Measurements from ENCODE around the gene SLC40A1. TPM values are rescaled to one million over a fixed set of nuclear protein-coding genes. Genes with fewer than 3 reads are reported as not detected.
"Not testable (repeated sequence)": the region's sequence is repeated elsewhere in the genome, so short reads cannot be mapped to it uniquely, and the experiment has no call there.

SLC40A1 gene
- total and polyA plus RNA-seq, 2 donors (not counting 1 experiment from before 2014, with no cell fraction given): 17.2 to 97.4 TPM

DNA sequence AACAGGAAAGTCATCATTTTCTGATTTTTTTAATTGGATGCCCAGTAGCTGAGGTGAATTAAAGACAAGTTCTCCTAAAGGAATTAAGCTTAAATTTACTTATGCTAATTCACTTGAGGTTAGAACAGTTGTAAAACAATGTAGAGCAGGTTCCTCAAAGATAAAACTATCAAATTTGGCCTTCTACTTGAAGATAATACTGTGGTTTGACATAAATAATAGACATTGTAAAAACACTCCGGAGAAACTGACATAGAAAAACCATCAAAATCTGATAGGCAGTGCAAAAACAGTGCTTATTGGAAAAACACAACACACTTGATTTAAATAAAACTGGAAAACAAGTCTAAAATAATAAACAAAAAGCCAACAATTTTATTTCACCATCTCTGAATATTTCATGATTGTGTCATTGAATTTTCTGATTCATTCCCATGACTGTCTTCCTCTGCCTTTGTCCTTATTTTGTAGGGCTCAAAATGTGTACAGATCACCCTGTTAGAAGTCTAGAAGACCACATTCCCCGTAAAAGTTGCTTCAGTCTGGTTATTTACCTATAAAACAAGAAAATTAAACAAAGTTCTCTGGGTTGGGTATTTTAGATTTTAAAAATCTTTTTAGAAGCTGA, 28.3 kb upstream of the SLC40A1 start:
- Histone ChIP-seq H3K9ac (ENCODE audit: insufficient read depth, low read length) (no peak overlapping the region), H4K20me1 (ENCODE audit: control insufficient read depth, extremely low read depth, insufficient read depth, low read length) (no peaks in the 10 kb centered on the region)

DNA sequence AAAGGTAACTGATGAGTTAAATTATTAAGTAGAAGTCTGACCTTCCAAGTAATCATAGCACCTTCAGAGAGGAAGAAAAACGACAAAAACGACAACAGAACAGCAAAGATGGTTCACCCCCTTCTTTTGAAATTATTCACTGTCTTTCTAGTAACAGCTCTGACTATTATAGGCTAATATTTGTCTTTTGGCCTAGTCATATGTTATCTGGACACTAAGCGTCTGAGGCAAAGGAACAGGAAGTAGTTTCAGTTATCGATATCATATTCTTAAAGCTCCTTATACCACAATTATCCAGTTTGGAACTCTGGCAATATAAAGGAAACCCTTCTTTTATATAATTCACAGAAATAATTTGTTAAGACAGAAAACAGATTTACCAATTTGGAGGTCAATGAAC, 27.6 kb upstream of the SLC40A1 start:
- Histone ChIP-seq H4K20me1 (ENCODE audit: control insufficient read depth, extremely low read depth, insufficient read depth, low read length) (no peaks in the 10 kb centered on the region), H3K9ac (ENCODE audit: insufficient read depth, low read length) (no peak overlapping the region), H3K4me1 (ENCODE audit: control insufficient read depth, extremely low read depth, insufficient read depth, low read length) (peaks cover 10% of the 10 kb centered on the region), H3K9me3 (ENCODE audit: control insufficient read depth, insufficient read depth, low read depth, low read length) (no peaks in the 10 kb centered on the region), H3K27ac (ENCODE audit: insufficient read depth, low read length) (no peak overlapping the region), H3K4me2 (ENCODE audit: extremely low read depth, insufficient read depth, low read length) (no peak overlapping the region), H3K36me3 (ENCODE audit: control insufficient read depth, insufficient read depth, low read length) (no peaks in the 10 kb centered on the region), H2AFZ (ENCODE audit: low read length) (no peak overlapping the region), H3K79me2 (ENCODE audit: control insufficient read depth, insufficient read depth, low read length) (no peaks in the 10 kb centered on the region), H3K4me3 (replicated peaks in 1 of 4; ENCODE audit: control extremely low read depth in 1 of 4, insufficient read depth in 1 of 4, low read depth in 3 of 4, low read length in 4 of 4) (no peak overlapping the region), H3K27me3 (ENCODE audit: control insufficient read depth, insufficient read depth, low read length) (no peaks in the 10 kb centered on the region)
- TF ChIP-seq, protein P1, sequence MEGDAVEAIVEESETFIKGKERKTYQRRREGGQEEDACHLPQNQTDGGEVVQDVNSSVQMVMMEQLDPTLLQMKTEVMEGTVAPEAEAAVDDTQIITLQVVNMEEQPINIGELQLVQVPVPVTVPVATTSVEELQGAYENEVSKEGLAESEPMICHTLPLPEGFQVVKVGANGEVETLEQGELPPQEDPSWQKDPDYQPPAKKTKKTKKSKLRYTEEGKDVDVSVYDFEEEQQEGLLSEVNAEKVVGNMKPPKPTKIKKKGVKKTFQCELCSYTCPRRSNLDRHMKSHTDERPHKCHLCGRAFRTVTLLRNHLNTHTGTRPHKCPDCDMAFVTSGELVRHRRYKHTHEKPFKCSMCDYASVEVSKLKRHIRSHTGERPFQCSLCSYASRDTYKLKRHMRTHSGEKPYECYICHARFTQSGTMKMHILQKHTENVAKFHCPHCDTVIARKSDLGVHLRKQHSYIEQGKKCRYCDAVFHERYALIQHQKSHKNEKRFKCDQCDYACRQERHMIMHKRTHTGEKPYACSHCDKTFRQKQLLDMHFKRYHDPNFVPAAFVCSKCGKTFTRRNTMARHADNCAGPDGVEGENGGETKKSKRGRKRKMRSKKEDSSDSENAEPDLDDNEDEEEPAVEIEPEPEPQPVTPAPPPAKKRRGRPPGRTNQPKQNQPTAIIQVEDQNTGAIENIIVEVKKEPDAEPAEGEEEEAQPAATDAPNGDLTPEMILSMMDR (conservative IDR thresholded peaks at IDR 0.05 in 1 of 2, IDR thresholded peaks at IDR 0.05 in 1 of 2; ENCODE audit: low read depth in 1 of 2, low read length in 2 of 2): no peak
- TF ChIP-seq EZH2 (IDR thresholded peaks at IDR 0.05; ENCODE audit: low read length, missing control alignments): no peak
- DNase-seq (ENCODE audit: low read depth in 2 of 2): no peak

More for the DNA sequence above, 28.3 kb upstream of the SLC40A1 start:
- TF ChIP-seq, protein P1 (conservative IDR thresholded peaks at IDR 0.05 in 1 of 2, IDR thresholded peaks at IDR 0.05 in 1 of 2; ENCODE audit: low read depth in 1 of 2, low read length in 2 of 2): no peak
- no peak for TF ChIP-seq EZH2 (IDR thresholded peaks at IDR 0.05; ENCODE audit: low read length, missing control alignments)
- Histone ChIP-seq H3K27me3 (ENCODE audit: control insufficient read depth, insufficient read depth, low read length) (no peaks in the 10 kb centered on the region), H2AFZ (ENCODE audit: low read length) (no peak overlapping the region), H3K4me2 (ENCODE audit: extremely low read depth, insufficient read depth, low read length) (no peak overlapping the region), H3K79me2 (ENCODE audit: control insufficient read depth, insufficient read depth, low read length) (no peaks in the 10 kb centered on the region), H3K4me1 (ENCODE audit: control insufficient read depth, extremely low read depth, insufficient read depth, low read length) (peaks cover 10% of the 10 kb centered on the region), H3K27ac (ENCODE audit: insufficient read depth, low read length) (peak overlapping the region; percentile 30), H3K36me3 (ENCODE audit: control insufficient read depth, insufficient read depth, low read length) (no peaks in the 10 kb centered on the region), H3K4me3 (replicated peaks in 1 of 4; ENCODE audit: control extremely low read depth in 1 of 4, insufficient read depth in 1 of 4, low read depth in 3 of 4, low read length in 4 of 4) (no peak overlapping the region), H3K9me3 (ENCODE audit: control insufficient read depth, insufficient read depth, low read depth, low read length) (no peaks in the 10 kb centered on the region)
- DNase-seq (ENCODE audit: low read depth in 2 of 2): peak; percentile 21 to 53

DNA sequence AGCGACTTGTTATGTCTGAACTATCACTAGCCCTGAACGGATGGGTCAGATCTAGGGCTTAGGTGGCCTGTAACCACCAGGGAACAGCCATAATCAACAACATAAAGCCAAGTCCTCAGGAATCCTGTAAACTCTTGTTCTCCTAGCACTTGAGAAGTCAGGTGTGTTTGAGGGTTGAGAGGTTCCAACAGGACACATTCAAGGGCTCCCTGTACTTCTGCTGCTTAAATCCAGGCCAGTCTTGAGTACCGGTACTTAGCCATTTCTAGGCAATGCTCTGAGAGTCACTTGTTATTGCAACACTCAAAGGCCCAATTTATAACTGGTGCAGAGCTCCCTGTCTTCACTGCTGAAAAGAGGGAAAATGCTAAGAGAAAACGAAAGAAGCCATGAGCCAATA, 21.6 kb upstream of the SLC40A1 start:
- no peaks in the 10 kb centered on the region for H3K9me3 ChIP-seq (ENCODE audit: control insufficient read depth, insufficient read depth, low read depth, low read length)
- H3K4me1 ChIP-seq (ENCODE audit: control insufficient read depth, extremely low read depth, insufficient read depth, low read length): no peaks in the 10 kb centered on the region
- no peak for DNase-seq (ENCODE audit: low read depth in 2 of 2)
- H3K27ac ChIP-seq (ENCODE audit: insufficient read depth, low read length): no peak overlapping the region
- no peaks in the 10 kb centered on the region for H3K36me3 ChIP-seq (ENCODE audit: control insufficient read depth, insufficient read depth, low read length)
- no peaks in the 10 kb centered on the region for H4K20me1 ChIP-seq (ENCODE audit: control insufficient read depth, extremely low read depth, insufficient read depth, low read length)
- no peaks in the 10 kb centered on the region for H3K27me3 ChIP-seq (ENCODE audit: control insufficient read depth, insufficient read depth, low read length)
- no peak overlapping the region for H3K9ac ChIP-seq (ENCODE audit: insufficient read depth, low read length)
- no peak for TF ChIP-seq EZH2 (IDR thresholded peaks at IDR 0.05; ENCODE audit: low read length, missing control alignments)
- TF ChIP-seq, protein P1 (conservative IDR thresholded peaks at IDR 0.05 in 1 of 2, IDR thresholded peaks at IDR 0.05 in 1 of 2; ENCODE audit: low read depth in 1 of 2, low read length in 2 of 2): no peak
- no peak overlapping the region for H2AFZ ChIP-seq (ENCODE audit: low read length)
- no peaks in the 10 kb centered on the region for H3K79me2 ChIP-seq (ENCODE audit: control insufficient read depth, insufficient read depth, low read length)
- no peak overlapping the region for H3K4me2 ChIP-seq (ENCODE audit: extremely low read depth, insufficient read depth, low read length)
- H3K4me3 ChIP-seq (replicated peaks in 1 of 4; ENCODE audit: control extremely low read depth in 1 of 4, insufficient read depth in 1 of 4, low read depth in 3 of 4, low read length in 4 of 4): no peak overlapping the region

DNA sequence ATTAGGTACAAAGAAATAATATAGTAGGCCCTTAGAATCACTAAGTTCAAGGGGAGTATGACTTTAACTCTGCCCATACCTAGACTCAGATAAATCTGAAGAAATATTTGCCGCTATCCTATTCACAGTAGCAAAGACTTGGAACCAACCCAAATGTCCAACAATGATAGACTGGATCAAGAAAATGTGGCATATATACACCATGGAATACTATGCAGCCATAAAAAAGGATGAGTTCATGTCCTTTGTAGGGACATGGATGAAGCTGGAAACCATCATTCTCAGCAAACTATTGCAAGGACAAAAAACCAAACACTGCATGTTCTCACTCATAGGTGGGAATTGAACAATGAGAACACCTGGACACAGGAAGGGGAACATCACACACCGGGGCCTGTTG, 21.1 kb upstream of the SLC40A1 start:
- H3K4me1 ChIP-seq (ENCODE audit: control insufficient read depth, extremely low read depth, insufficient read depth, low read length); H3K36me3 ChIP-seq (ENCODE audit: control insufficient read depth, insufficient read depth, low read length); H2AFZ ChIP-seq (ENCODE audit: low read length); H3K27ac ChIP-seq (ENCODE audit: insufficient read depth, low read length); H3K4me2 ChIP-seq (ENCODE audit: extremely low read depth, insufficient read depth, low read length); H3K9me3 ChIP-seq (ENCODE audit: control insufficient read depth, insufficient read depth, low read depth, low read length); DNase-seq (ENCODE audit: low read depth in 2 of 2); H4K20me1 ChIP-seq (ENCODE audit: control insufficient read depth, extremely low read depth, insufficient read depth, low read length); H3K9ac ChIP-seq (ENCODE audit: insufficient read depth, low read length); H3K27me3 ChIP-seq (ENCODE audit: control insufficient read depth, insufficient read depth, low read length); H3K79me2 ChIP-seq (ENCODE audit: control insufficient read depth, insufficient read depth, low read length); H3K4me3 ChIP-seq (replicated peaks in 1 of 4; ENCODE audit: control extremely low read depth in 1 of 4, insufficient read depth in 1 of 4, low read depth in 3 of 4, low read length in 4 of 4): not testable (repeated sequence)
